MG63 (cell line): ENCODE measurements around the gene DGLUCY. TPM values are rescaled to one million over a fixed set of nuclear protein-coding genes. Genes with fewer than 3 reads are reported as not detected.
"Not testable (repeated sequence)": the region's sequence is repeated elsewhere in the genome, so short reads cannot be mapped to it uniquely, and the experiment has no call there.

Experiments used
- DNase-seq: peaks from one replicate; pipeline ENCODE4 v3.0.0-alpha.2; 2020
- H3K27me3 ChIP-seq: fragments of 250-450 bp; sonication (Bioruptor Pico); 2 replicates; pipeline ENCODE4 v1.5.1; 2020; ENCODE audit warnings: mild to moderate bottlenecking, moderate library complexity
- H3K36me3 ChIP-seq: fragments of 250-450 bp; sonication (Bioruptor Pico); 2 replicates; pipeline ENCODE4 v1.5.1; 2020; ENCODE audit warnings: mild to moderate bottlenecking, moderate library complexity
- H3K4me3 ChIP-seq: fragments of 250-450 bp; sonication (Bioruptor Pico); 2 replicates; pipeline ENCODE4 v1.5.1; 2020; ENCODE audit warnings: mild to moderate bottlenecking, moderate library complexity
- H3K9me3 ChIP-seq: fragments of 250-450 bp; sonication (Bioruptor Pico); 2 replicates; pipeline ENCODE4 v1.5.1; 2020; ENCODE audit warnings: mild to moderate bottlenecking, moderate library complexity
- total RNA-seq: library from RNA; depleted of rRNA; stranded (reverse); fragments of >200 nt; shearing (Covaris generic); gene quantifications from 2 replicates; pipeline ENCODE4 v1.2.3, GENCODE V29; 2014; ENCODE audit warnings: low replicate concordance

DGLUCY gene
- total RNA-seq, 1 experiment from 2014 or later, result 18.3 TPM

GRCh38 chr14:91095178-91095577, 18.7 kb upstream of the DGLUCY start:
- no peaks in the 10 kb centered on the region for H3K27me3 ChIP-seq
- H3K4me3 ChIP-seq, result no peak overlapping the region
- DNase-seq, result no peak
- H3K9me3 ChIP-seq, result no peaks in the 10 kb centered on the region
- no peaks in the 10 kb centered on the region for H3K36me3 ChIP-seq

- H3K4me3 ChIP-seq, DNase-seq, H3K9me3 ChIP-seq, H3K36me3 ChIP-seq, H3K27me3 ChIP-seq: not testable (repeated sequence)
These were observed 16.2 kb upstream of the DGLUCY start for GRCh38 chr14:91097657-91098056.

- Histone ChIP-seq H3K36me3 (no peaks in the 10 kb centered on the region), H3K27me3 (no peaks in the 10 kb centered on the region), H3K4me3 (no peak overlapping the region), H3K9me3 (no peaks in the 10 kb centered on the region)
- no peak for DNase-seq
These were observed 15.3 kb upstream of the DGLUCY start for GRCh38 chr14:91098591-91098990.

GRCh38 chr14:91100102-91100501, 13.8 kb upstream of the DGLUCY start:
- no peak for DNase-seq
- Histone ChIP-seq H3K27me3 (no peaks in the 10 kb centered on the region), H3K4me3 (no peak overlapping the region), H3K36me3 (no peaks in the 10 kb centered on the region), H3K9me3 (no peaks in the 10 kb centered on the region)

- H3K27me3 ChIP-seq, result no peaks in the 10 kb centered on the region
- no peaks in the 10 kb centered on the region for H3K9me3 ChIP-seq
- no peaks in the 10 kb centered on the region for H3K36me3 ChIP-seq
- H3K4me3 ChIP-seq, result no peak overlapping the region
- DNase-seq, result no peak
These were observed 10.8 kb upstream of the DGLUCY start for GRCh38 chr14:91103116-91103515.

- no peaks in the 10 kb centered on the region for H3K36me3 ChIP-seq
- peak; percentile 6 for DNase-seq
- H3K27me3 ChIP-seq, result no peaks in the 10 kb centered on the region
- H3K4me3 ChIP-seq, result no peak overlapping the region
- H3K9me3 ChIP-seq, result no peaks in the 10 kb centered on the region
These were observed 4.8 kb upstream of the DGLUCY start for GRCh38 chr14:91108941-91109611.

GRCh38 chr14:91111443-91111842, 2.4 kb upstream of the DGLUCY start:
- Histone ChIP-seq H3K9me3 (no peaks in the 10 kb centered on the region), H3K27me3 (no peaks in the 10 kb centered on the region), H3K36me3 (no peaks in the 10 kb centered on the region), H3K4me3 (no peak overlapping the region)
- no peak for DNase-seq

- Histone ChIP-seq H3K27me3 (no peaks in the 10 kb centered on the region), H3K9me3 (no peaks in the 10 kb centered on the region), H3K36me3 (no peaks in the 10 kb centered on the region), H3K4me3 (no peak overlapping the region)
- no peak for DNase-seq
These were observed 1.7 kb upstream of the DGLUCY start for GRCh38 chr14:91112194-91112593.

- Histone ChIP-seq H3K27me3 (no peaks in the 10 kb centered on the region), H3K4me3 (peak overlapping the region; percentile 52), H3K36me3 (no peaks in the 10 kb centered on the region), H3K9me3 (no peaks in the 10 kb centered on the region)
- peak; percentile 9 for DNase-seq
These were observed 499 bp downstream of the DGLUCY start for GRCh38 chr14:91114079-91115065.

GRCh38 chr14:91115986-91116770, 2.3 kb downstream of the DGLUCY start:
- Histone ChIP-seq H3K9me3 (no peaks in the 10 kb centered on the region), H3K27me3 (no peaks in the 10 kb centered on the region), H3K36me3 (no peaks in the 10 kb centered on the region), H3K4me3 (no peak overlapping the region)
- DNase-seq, result no peak

GRCh38 chr14:91116913-91117588, 3.2 kb downstream of the DGLUCY start:
- H3K9me3 ChIP-seq, result no peaks in the 10 kb centered on the region
- H3K27me3 ChIP-seq, result no peaks in the 10 kb centered on the region
- DNase-seq, result no peak
- H3K4me3 ChIP-seq, result no peak overlapping the region
- H3K36me3 ChIP-seq, result no peaks in the 10 kb centered on the region

- Histone ChIP-seq H3K27me3 (no peaks in the 10 kb centered on the region), H3K36me3 (no peaks in the 10 kb centered on the region)
These were observed 4.1 kb downstream of the DGLUCY start for GRCh38 chr14:91117960-91118359.

GRCh38 chr14:91118511-91119068, 4.7 kb downstream of the DGLUCY start:
- Histone ChIP-seq H3K4me3 (no peak overlapping the region), H3K27me3 (no peaks in the 10 kb centered on the region), H3K36me3 (no peaks in the 10 kb centered on the region), H3K9me3 (no peaks in the 10 kb centered on the region)
- no peak for DNase-seq

More at GRCh38 chr14:91117960-91118359, 4.1 kb downstream of the DGLUCY start:
- DNase-seq, result no peak
- Histone ChIP-seq H3K4me3 (no peak overlapping the region), H3K9me3 (no peaks in the 10 kb centered on the region)

- no peaks in the 10 kb centered on the region for H3K27me3 ChIP-seq
- no peaks in the 10 kb centered on the region for H3K9me3 ChIP-seq
- peak; percentile 78 for DNase-seq
- H3K4me3 ChIP-seq, result no peak overlapping the region
- no peaks in the 10 kb centered on the region for H3K36me3 ChIP-seq
These were observed 5.9 kb downstream of the DGLUCY start for GRCh38 chr14:91119556-91120311.

GRCh38 chr14:91123201-91123600, 9.3 kb downstream of the DGLUCY start:
- no peak overlapping the region for H3K4me3 ChIP-seq
- no peak for DNase-seq
- peaks cover 7% of the 10 kb centered on the region; the same call in 1 of the 2 replicates for H3K36me3 ChIP-seq
- no peaks in the 10 kb centered on the region for H3K9me3 ChIP-seq
- H3K27me3 ChIP-seq, result no peaks in the 10 kb centered on the region
